Epithelial cell of esophagus (primary cell): Measurements from ENCODE around the gene GABRG3.
"Not testable (repeated sequence)": the region's sequence is repeated elsewhere in the genome, so short reads cannot be mapped to it uniquely, and the experiment has no call there.

ENCODE experiments used
- DNase-seq: peaks from one replicate; pipeline ENCODE4 v3.0.0; 2010; ENCODE audit warnings: low read depth
- H3K4me3 ChIP-seq: 2 replicates; pipeline ENCODE4 v1.5.1; 2011; ENCODE audit warnings: mild to moderate bottlenecking, low read length, control low read depth
- TF ChIP-seq, protein P1 (sequence below): IDR thresholded peaks from 2 replicates; pipeline ENCODE4 v1.5.1; 2011; ENCODE audit warnings: low read depth, mild to moderate bottlenecking, low read length, control low read depth, inconsistent platforms; ENCODE audit not compliant: insufficient read depth; ENCODE audit errors: missing control alignments

Gene GABRG3

DNA sequence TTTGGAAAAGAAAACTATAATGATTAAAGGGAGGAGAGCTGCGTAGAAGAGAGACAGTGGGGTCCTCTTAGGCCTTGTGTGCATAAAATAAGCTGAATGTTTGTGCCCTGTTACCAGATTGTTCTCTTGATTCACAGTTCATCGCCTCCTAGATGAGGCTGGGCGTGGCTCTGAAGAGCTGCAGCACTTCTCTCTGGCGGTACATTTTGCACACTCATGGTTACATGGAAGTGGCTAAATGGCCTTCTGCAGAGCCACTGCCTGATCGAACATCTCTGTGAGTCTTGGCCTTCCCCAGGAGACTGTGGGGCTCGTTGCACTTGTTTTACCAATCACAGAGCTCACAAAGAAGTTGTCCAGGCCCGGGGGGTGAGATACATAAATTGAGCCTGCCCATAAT is 208.8 kb downstream of the GABRG3 start:
- no peak overlapping the region for H3K4me3 ChIP-seq
- no peak for DNase-seq
- TF ChIP-seq, protein P1, sequence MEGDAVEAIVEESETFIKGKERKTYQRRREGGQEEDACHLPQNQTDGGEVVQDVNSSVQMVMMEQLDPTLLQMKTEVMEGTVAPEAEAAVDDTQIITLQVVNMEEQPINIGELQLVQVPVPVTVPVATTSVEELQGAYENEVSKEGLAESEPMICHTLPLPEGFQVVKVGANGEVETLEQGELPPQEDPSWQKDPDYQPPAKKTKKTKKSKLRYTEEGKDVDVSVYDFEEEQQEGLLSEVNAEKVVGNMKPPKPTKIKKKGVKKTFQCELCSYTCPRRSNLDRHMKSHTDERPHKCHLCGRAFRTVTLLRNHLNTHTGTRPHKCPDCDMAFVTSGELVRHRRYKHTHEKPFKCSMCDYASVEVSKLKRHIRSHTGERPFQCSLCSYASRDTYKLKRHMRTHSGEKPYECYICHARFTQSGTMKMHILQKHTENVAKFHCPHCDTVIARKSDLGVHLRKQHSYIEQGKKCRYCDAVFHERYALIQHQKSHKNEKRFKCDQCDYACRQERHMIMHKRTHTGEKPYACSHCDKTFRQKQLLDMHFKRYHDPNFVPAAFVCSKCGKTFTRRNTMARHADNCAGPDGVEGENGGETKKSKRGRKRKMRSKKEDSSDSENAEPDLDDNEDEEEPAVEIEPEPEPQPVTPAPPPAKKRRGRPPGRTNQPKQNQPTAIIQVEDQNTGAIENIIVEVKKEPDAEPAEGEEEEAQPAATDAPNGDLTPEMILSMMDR = no peak

DNA sequence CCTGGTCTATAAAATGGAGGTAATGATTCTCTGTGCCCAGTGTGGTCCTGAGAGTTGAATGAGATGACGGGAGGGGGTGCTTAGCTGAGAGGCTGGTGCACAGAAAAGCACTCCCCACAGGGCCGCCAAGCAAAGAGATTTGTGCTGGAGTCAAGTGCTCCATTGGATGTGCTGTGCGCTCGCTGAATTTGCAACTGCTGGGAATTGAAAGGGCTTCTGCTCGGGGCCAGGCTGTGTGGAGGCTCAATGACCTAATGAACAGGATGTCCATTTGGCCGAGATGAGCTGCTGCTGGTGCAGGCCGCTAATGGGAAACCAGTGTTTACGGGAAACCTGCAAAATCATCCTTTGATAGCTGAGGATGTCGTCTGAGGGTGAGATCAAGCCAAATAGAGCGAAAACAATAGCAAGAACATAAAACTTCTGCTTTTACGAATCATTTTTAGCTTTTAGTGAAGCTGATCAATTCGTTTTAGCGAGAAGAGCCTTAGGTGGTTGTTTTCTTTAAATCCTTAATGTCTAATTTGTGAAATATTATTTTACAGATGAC is 211.7 kb downstream of the GABRG3 start:
- TF ChIP-seq, protein P1 = no peak

DNA sequence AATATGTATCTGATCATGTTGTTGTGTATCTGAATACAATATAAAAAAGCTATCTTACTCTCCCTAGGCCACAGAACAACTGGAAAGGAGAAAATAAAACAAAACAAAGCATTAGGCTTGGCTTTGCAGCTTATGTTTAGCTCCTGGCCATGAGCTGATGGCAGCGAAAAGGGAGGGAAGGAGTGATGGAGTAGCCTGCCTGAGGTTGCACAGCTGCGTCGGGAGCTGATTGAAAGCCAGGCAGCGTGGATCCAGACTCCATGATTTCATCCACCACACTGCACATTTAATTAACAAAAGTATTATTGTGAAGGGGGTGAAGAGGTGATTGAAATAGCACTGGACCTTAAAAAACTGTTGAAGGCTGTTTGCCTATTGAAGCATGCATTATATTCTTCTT is 212.2 kb downstream of the GABRG3 start:
- H3K4me3 ChIP-seq = no peak overlapping the region
- DNase-seq = no peak
- TF ChIP-seq, protein P1 = no peak

More for the DNA sequence above, 211.7 kb downstream of the GABRG3 start:
- H3K4me3 ChIP-seq = no peak overlapping the region
- no peak for DNase-seq

DNA sequence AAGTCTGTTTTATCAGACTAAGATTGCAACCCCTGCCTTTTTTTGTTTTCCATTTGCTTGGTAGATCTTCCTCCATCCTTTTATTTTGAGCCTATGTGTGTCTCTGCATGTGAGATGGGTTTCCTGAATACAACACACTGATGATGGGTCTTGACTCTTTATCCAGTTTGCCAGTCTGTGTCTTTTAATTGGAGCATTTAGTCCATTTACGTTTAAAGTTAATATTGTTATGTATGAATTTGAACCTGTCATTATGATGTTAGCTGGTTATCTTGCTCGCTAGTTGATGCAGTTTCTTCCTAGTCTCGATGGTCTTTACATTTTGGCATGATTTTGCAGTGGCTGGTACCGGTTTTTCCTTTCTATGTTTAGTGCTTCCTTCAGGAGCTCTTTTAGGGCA is 220.5 kb downstream of the GABRG3 start:
- H3K4me3 ChIP-seq, DNase-seq: not testable (repeated sequence)

DNA sequence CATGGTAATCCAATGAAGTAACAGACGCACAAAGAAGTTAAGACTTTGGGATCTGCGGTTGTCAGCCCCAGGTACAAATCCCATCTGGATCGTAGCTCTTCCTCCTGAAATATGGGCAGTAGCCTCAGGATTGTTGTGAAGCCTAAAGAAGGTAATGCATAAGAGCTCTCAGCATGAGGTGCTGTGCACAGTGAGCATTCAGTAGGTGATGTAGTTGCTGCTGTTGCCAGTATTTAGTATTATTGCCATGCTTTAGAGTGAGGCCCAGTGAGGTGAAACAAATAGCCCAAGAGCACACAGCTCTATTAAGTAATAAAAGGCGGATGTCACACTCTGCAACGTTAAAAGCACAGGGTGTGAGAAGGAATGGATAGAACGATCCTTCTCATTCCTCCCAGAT is 225.7 kb downstream of the GABRG3 start:
- no peak overlapping the region for H3K4me3 ChIP-seq
- TF ChIP-seq, protein P1 = no peak
- no peak for DNase-seq

DNA sequence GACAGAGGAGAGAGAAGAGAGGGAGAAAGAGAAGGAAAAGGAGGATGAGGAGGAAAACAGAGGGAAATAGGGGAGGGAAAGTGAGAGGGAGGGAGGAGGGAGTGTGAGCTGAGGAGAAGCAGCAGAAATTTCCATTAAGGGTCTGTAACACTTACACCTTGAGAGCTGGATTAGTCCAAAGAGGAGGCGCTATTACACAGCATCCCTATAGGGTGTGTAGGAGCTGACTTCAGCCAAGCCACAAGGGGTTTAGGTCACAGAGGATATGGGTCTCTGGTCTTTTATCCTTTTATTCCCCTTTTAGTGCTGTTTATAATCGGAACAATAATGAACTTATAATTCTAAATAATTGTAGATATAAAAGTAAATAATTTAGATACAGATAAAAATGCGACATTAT is 230.4 kb downstream of the GABRG3 start:
- TF ChIP-seq, protein P1 = no peak
- no peak overlapping the region for H3K4me3 ChIP-seq
- no peak for DNase-seq

DNA sequence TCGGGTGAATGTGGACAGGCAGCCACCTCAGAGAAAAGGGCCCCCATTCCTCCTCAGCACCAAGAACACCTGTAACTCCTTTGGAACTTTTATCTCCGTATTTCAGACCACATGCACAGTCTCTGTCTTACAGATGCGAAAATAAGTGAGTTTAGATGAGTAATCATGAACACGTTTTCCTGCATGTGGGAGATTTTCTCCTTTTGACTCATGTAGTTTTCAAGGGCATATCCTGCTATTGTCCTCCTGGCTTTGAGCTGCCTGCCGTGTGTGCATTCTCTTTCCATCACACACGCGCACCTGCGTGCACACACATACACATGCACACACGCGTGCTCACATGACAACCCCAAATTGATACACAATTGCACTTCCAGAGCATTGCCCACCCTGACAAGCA is 239.2 kb downstream of the GABRG3 start:
- H3K4me3 ChIP-seq = no peak overlapping the region
- TF ChIP-seq, protein P1 = no peak
- no peak for DNase-seq
